Stomach (tissue), 9 donors: ENCODE results near the gene PNPLA3. TPM values are rescaled to one million over a fixed set of nuclear protein-coding genes. Genes with fewer than 3 reads are reported as not detected.
A peak's percentile ranks its signal among the peaks of the same experiment; 100 is the strongest.
"Not testable (repeated sequence)": the region's sequence is repeated elsewhere in the genome, so short reads cannot be mapped to it uniquely, and the experiment has no call there.

Experiments
- DNase-seq, 2 donors: peaks; one replicate each; pipeline versions ENCODE4 v3.0.0 to v3.0.0-alpha.2; 2013 to 2019
- H3K27ac ChIP-seq, 5 donors: fragments of 200-600 bp in 4 of 5; sonication (generic) in 4 of 5; one replicate each; pipeline ENCODE4 v1.5.1; 2013 to 2019; ENCODE audit warnings: mild to moderate bottlenecking in 1 of 5, moderate library complexity in 1 of 5
- H3K27me3 ChIP-seq, 3 donors: fragments of 200-600 bp; sonication (generic); one replicate each; pipeline ENCODE4 v1.5.1; 2017 to 2019; ENCODE audit warnings: mixed run types in 1 of 3
- H3K36me3 ChIP-seq, 4 donors: fragments of 200-600 bp; sonication (generic); 1 replicate in 3 of 4; 2 replicates in 1 of 4; pipeline ENCODE4 v1.5.1; 2016 to 2019
- H3K4me1 ChIP-seq, 4 donors: fragments of 200-600 bp; sonication (generic); one replicate each; pipeline ENCODE4 v1.5.1; 2016 to 2019
- H3K4me3 ChIP-seq, 4 donors: fragments of 200-600 bp; sonication (generic) in 3 of 4; one replicate each; pipeline ENCODE4 v1.5.1; 2016 to 2019; ENCODE audit warnings: mild to moderate bottlenecking in 1 of 4
- H3K9me3 ChIP-seq, 4 donors: fragments of 200-600 bp; sonication (generic); one replicate each; pipeline ENCODE4 v1.5.1; 2016 to 2019
- EP300 ChIP-seq: sonication (generic); formaldehyde crosslinking; IDR thresholded peaks from one replicate; pipeline ENCODE4 v1.6.1; 2017; ENCODE audit warnings: antibody characterized with exemption
- POLR2A ChIP-seq, 4 donors: fragments of 450-650 bp; IDR thresholded peaks; one replicate each; pipeline ENCODE4 v1.6.1; 2016; ENCODE audit warnings: antibody characterized with exemption in 4 of 4, control low read depth in 2 of 4, mild to moderate bottlenecking in 1 of 4, moderate library complexity in 1 of 4
- POLR2AphosphoS5 ChIP-seq, 3 donors: sonication (generic); formaldehyde crosslinking; IDR thresholded peaks; one replicate each; pipeline ENCODE4 v1.6.1; 2016; ENCODE audit warnings: antibody characterized with exemption in 3 of 3
- WGBS, 5 donors: extraction: QIAGEN DNeasy Blood & Tissue Kit in 3 of 5; methylation state at CpG; one replicate each; pipeline versions ENCODE4 v1.1.5 to v1.1.7; 2013 to 2018; 5-methylcytosine and 5-hydroxymethylcytosine counted together
- intact Hi-C: fragments of 100-400 bp; cut with DNase I; formaldehyde crosslinking; loops from one replicate; pipeline ENCODE4 v1.15.1; 2023; ENCODE audit warnings: low total_unique reads
- polyA plus RNA-seq, 3 donors: library from polyadenylated mRNA; stranded (reverse); fragments of 200-250 nt; gene quantifications; one replicate each; pipeline ENCODE4 v1.2.3, GENCODE V29; 2013
- total RNA-seq, 5 donors: library from RNA; depleted of rRNA; stranded (reverse); fragments of >200 nt; gene quantifications; one replicate each; pipeline versions ENCODE4 v1.1.0 to v1.2.3, GENCODE V29; 2014 to 2016
- TF ChIP-seq, protein P1 (sequence below), 7 experiments: fragments of 450-650 bp in 4 of 7; fragments of 200-600 bp in 3 of 7; sonication (generic) in 3 of 7; IDR thresholded peaks; one replicate each; pipeline ENCODE4 v1.5.1; 2016 to 2019; ENCODE audit warnings: antibody characterized with exemption in 7 of 7, control low read depth in 2 of 7, mild to moderate bottlenecking in 1 of 7
- donor health status: healthy with polysubstance abuse.
- donor health status: Bipolar disorder and iron deficiency.
- donor health status: healthy.

The PNPLA3 gene
- total and polyA plus RNA-seq, 8 donors, result 0.12 to 0.73 (median 0.47) TPM; not detected in 4

DNA sequence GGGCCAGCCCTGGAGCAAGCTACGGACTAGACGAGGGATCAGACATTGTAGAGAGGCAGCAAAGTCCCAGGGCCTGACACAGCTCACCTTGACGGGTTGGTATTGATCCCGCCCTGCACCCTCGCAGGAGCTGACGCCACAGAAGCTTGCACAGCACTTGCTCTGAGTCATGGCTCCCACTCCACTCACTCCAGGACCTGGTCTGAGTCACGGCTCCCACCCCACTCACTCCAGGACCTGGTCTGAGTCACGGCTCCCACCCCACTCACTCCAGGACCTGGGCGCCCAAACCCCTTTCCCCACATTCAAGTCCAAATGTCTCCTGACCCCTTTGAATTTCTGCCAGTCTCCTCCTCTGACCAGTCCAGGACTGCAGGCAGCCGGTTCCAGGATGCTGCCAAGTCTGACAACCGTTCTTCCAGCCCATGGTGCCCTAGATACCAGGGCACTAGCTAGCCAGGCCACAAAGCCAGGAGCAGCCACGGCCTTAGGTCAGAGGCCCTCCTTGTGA, 25.8 kb upstream of the PNPLA3 start:
- no peaks in the 10 kb centered on the region for H3K9me3 ChIP-seq
- no peak for TF ChIP-seq EP300
- TF ChIP-seq, protein P1, sequence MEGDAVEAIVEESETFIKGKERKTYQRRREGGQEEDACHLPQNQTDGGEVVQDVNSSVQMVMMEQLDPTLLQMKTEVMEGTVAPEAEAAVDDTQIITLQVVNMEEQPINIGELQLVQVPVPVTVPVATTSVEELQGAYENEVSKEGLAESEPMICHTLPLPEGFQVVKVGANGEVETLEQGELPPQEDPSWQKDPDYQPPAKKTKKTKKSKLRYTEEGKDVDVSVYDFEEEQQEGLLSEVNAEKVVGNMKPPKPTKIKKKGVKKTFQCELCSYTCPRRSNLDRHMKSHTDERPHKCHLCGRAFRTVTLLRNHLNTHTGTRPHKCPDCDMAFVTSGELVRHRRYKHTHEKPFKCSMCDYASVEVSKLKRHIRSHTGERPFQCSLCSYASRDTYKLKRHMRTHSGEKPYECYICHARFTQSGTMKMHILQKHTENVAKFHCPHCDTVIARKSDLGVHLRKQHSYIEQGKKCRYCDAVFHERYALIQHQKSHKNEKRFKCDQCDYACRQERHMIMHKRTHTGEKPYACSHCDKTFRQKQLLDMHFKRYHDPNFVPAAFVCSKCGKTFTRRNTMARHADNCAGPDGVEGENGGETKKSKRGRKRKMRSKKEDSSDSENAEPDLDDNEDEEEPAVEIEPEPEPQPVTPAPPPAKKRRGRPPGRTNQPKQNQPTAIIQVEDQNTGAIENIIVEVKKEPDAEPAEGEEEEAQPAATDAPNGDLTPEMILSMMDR (IDR thresholded peaks at IDR 0.05), result no peak
- TF ChIP-seq POLR2A (IDR thresholded peaks at IDR 0.05), result no peak
- TF ChIP-seq POLR2AphosphoS5 (IDR thresholded peaks at IDR 0.05), result no peak
- peaks cover 0 to 70% (median 19%) of the 10 kb centered on the region in 3 donors for H3K27me3 ChIP-seq
- no peaks in the 10 kb centered on the region for H3K4me1 ChIP-seq
- intact Hi-C loops, result no loop called here
- 37 to 41% (median 39%) methylated on average over 11 to 12 of the region's 12 CpGs for WGBS, 5 donors
- no peak overlapping the region for H3K4me3 ChIP-seq
- H3K27ac ChIP-seq, result no peak overlapping the region
- DNase-seq, result no peak
- H3K36me3 ChIP-seq, result no peaks in the 10 kb centered on the region

DNA sequence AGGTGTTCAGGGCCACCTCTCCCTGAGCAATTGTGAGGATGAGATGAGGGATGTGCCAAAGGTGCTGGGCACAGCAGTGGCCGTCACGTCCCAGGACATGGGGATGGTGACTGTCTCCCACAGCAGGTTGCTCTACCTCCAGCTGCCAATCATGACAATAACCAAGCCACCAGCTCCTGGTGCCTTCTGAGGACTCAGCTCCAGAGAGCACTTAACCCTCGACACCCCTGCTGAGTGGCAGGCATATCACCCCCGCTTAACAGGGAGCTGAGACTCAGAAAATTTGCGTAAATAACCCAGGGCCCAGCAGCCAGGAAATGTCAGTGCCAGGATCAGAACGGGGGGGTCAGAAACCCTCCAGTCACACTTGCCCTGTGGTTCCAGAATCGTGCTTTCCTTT, 23.4 kb upstream of the PNPLA3 start:
- H3K27me3 ChIP-seq, result peaks cover 0 to 73% (median 7%) of the 10 kb centered on the region in 3 donors
- no peaks in the 10 kb centered on the region for H3K4me1 ChIP-seq
- TF ChIP-seq, protein P1 (IDR thresholded peaks at IDR 0.05), result no peak
- TF ChIP-seq EP300 (no peak), POLR2AphosphoS5 (IDR thresholded peaks at IDR 0.05) (no peak), POLR2A (IDR thresholded peaks at IDR 0.05) (no peak)
- WGBS, 5 donors, result 33 to 58% (median 52%) methylated on average over 7 of the region's 7 CpGs
- intact Hi-C loops, result no loop called here
- no peak overlapping the region for H3K4me3 ChIP-seq
- H3K36me3 ChIP-seq, result no peaks in the 10 kb centered on the region
- H3K9me3 ChIP-seq, result no peaks in the 10 kb centered on the region
- DNase-seq, result no peak
- no peak overlapping the region for H3K27ac ChIP-seq

DNA sequence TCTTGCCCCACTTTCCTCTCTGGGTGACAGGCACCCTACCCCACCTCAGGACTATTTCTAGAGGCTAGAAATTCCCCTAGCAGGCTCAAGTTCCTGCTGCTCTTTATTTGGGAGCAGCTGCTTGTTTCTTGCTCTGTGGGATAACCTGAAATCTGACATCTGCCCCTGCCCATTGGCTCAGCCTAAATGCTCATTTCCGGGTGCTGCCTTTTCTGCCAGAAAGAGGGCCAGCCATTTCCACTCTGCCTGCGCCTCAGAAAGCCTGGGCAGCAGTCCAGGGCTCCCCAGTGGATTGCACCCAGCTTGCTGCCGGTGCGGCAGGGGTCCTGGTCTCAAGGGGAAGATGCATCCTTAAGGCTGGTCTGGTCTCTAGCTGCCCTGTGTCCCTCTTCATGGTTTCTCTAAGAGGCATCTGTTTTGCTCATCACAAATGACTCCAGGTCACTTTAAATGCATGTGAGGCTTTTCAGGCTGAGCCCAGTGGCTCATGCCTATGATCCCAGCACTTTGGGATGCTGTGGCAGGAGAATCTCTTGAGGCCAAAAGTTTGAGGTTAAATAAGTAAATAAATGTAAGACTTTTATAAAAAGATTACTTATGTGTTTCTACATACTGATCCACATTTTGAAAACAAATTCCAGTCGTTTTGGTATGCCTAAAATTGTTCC, 21.5 kb upstream of the PNPLA3 start:
- TF ChIP-seq EP300, result no peak
- TF ChIP-seq POLR2AphosphoS5 (IDR thresholded peaks at IDR 0.05), result no peak
- no peak for TF ChIP-seq POLR2A (IDR thresholded peaks at IDR 0.05)
- TF ChIP-seq, protein P1 (IDR thresholded peaks at IDR 0.05), result no peak
- intact Hi-C loops, result no loop called here
- DNase-seq, result no peak
- Histone ChIP-seq H3K27me3 (peaks cover 0 to 70% (median 7%) of the 10 kb centered on the region in 3 donors), H3K4me1 (no peaks in the 10 kb centered on the region), H3K4me3 (no peak overlapping the region), H3K36me3 (no peaks in the 10 kb centered on the region), H3K9me3 (no peaks in the 10 kb centered on the region), H3K27ac (no peak overlapping the region)
- WGBS, 5 donors, result 35 to 59% (median 49%) methylated on average over 5 of the region's 5 CpGs

DNA sequence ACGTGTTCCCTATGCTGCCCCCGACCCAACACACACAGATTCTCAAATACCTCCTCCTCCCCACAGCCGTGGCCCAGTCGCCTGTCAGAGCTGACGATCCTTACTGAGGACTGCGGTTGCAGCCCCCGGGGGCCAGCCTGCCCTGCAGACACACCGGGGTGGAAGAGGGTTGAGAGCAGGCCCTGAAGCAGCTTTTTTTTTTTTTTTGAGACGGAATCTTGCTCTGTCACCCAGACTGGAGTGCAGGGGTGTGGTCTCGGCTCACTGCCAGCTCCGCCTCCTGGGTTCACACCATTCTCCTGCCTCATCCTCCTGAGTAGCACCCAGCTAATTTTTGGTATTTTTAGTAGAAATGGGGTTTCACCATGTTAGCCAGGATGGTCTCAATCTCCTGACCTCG, 20.6 kb upstream of the PNPLA3 start:
- H3K4me1 ChIP-seq, H3K36me3 ChIP-seq, H3K9me3 ChIP-seq, DNase-seq, H3K27ac ChIP-seq, H3K4me3 ChIP-seq, intact Hi-C loops: not testable (repeated sequence)
- 66 to 76% (median 73%) methylated on average over 11 to 12 of the region's 12 CpGs for WGBS, 5 donors
- peaks cover 0 to 77% (median 7%) of the 10 kb centered on the region in 3 donors for H3K27me3 ChIP-seq

DNA sequence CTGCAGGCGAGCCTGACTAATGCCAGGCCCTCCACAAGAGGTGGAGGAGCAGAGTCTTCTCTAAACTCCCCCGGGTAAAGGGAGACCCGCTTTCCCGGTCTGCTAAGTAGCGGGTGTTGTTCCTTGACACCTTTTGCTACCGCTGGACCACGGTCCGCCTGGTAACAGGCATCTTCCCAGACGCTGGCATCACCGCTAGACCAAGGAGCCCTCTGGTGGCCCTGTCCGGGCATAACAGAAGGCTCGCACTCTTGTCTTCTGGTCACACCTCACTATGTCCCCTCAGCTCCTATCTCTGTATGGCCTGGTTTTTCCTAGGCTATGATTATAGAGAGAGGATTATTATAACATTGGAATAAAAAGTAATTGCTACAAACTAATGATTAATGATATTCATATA, 19.2 kb upstream of the PNPLA3 start:
- H3K27me3 ChIP-seq, result peaks cover 0 to 84% (median 7%) of the 10 kb centered on the region in 3 donors
- H3K4me1 ChIP-seq, H3K9me3 ChIP-seq, H3K27ac ChIP-seq, H3K36me3 ChIP-seq, H3K4me3 ChIP-seq, intact Hi-C loops: not testable (repeated sequence)
- DNase-seq, result peak in 1 of 2 donors; percentile 58
- 6 to 41% (median 37%) methylated on average over 2 to 12 of the region's 12 CpGs for WGBS, 5 donors
- TF ChIP-seq, protein P1 (IDR thresholded peaks at IDR 0.05), result peak in 2 of 7 experiments; percentile 10 to 12
